Measurements from ENCODE around the gene CCDC154.
"Not testable (repeated sequence)": the region's sequence is repeated elsewhere in the genome, so short reads cannot be mapped to it uniquely, and the experiment has no call there.

The CCDC154 gene

DNA sequence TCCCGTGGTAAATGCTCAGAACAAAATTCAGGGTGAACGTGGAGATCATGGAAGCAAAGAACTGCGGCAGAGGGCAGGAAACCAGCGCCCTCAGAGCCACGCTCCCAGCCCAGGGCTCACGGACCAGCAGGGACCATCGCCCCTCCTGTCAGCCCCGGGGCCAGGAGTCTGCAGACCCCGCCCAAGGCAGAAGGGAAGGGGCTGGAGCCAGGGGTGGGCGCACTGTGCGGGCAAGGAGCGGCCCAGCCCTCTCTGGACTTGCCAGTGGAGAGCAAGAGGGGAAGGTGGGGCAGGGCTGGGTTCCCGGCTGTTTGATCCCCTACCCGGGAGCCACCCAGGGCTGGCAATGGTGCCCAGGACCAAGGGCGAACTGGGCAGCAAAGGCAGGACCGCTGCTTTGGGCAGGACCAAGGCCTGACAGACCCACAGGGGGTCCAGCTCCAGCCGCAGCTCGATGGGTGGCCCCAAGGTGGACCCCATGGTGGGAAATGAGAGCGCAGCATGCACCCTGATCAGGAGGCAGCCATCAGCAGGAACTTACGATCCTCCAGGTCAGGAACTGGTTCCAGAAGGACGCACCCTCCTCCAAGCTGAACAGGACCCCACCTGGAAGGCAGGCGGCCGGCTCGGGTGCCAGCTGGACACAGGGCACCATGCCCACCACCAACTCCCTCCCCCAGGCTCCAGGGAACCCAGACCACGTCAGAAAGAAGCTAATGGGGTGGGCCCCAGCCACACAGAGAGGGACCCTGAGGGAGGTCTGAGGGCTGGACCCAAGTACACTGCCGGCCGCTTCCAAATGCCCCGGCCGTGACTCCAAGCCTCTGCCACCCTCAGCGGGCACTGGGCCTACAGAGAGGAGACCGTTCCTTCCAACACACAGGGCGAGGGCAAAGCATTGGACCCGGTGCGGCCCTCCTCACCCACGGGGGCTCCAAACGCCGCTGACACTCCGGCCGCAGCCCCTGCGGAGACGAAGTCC, 11.1 kb upstream of the CCDC154 start:
- no peak for DNase-seq (ENCODE audit: low spot score)

- no peak for DNase-seq (ENCODE audit: low spot score)
These were observed 10.2 kb upstream of the CCDC154 start for GRCh38 chr16:1454561-1454960.

DNA sequence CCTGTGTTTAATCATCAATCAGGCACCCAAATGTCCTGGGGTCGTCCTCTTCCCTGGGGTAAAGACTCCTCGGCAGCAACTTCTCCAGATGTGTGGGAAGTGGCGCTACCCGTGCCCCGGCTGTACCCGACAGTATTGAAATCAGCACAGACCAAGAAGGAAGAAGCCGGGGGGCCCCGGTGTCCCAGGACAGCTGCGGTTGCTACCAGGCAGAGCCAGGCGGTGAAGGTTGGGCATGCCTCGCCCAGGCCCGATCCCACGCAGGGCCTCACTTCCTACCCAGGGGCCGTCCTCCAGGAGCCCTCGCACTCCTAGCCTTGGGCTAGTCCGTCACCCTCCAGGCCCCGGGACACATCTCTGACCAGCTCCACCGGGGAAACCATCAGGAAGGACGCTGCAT, 9.0 kb upstream of the CCDC154 start:
- DNase-seq (ENCODE audit: low spot score), result no peak

DNA sequence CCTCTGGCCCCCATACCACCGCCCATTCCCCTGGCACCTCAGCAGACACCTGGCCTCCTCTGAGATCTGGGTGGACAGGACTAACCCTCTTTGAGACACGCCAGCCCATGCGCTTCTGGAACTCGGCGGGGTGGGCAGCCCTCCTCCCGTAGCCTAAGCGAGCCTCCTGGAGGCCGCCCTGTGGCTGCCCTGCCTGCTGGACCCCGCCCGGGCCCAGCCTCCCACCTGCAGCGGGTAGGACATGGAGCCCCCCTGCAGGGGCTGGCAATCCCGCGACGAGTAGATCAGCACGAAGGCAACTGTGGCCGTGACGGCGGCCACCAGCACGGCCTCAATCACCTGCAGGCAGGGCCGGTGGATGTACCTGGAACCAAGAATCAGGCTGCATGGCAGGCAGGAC, 8.2 kb upstream of the CCDC154 start:
- no peak for DNase-seq (ENCODE audit: low spot score)

GRCh38 chr16:1451702-1452392, 7.5 kb upstream of the CCDC154 start:
- DNase-seq (ENCODE audit: low spot score), result no peak

GRCh38 chr16:1450841-1451240, 6.5 kb upstream of the CCDC154 start:
- no peak for DNase-seq (ENCODE audit: low spot score)

GRCh38 chr16:1450218-1450617, 5.9 kb upstream of the CCDC154 start:
- DNase-seq (ENCODE audit: low spot score), result no peak

DNA sequence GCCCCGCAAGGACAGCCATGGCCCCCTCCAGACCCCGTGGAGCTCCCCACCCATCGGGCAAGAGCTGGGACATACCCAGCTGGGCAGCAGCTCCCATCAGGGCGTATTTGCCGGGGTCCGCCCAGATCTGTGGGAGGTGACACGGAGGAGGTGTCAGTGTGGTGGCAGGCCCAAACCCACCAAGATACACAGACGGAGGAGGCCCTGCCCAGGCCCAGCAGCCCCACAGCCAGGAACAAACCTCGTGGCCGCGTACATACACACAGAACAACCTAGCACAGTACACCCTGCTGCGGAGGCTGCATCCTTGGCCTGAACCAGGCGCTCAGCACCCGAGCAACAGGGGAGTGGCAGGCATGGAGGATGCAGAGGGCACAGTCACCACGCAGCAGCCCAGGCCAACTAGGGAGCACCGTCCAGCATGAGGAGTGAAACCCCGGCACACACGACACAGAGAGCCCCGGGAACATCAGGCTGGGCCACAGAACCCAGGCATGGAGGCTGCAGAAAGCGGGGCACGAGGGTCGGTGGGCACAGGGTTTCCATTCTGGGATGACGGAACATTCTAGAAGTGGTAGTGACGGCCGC, 4.9 kb upstream of the CCDC154 start:
- DNase-seq (ENCODE audit: low spot score), result no peak

GRCh38 chr16:1448536-1449116, 4.3 kb upstream of the CCDC154 start:
- DNase-seq (ENCODE audit: low spot score), result no peak

DNA sequence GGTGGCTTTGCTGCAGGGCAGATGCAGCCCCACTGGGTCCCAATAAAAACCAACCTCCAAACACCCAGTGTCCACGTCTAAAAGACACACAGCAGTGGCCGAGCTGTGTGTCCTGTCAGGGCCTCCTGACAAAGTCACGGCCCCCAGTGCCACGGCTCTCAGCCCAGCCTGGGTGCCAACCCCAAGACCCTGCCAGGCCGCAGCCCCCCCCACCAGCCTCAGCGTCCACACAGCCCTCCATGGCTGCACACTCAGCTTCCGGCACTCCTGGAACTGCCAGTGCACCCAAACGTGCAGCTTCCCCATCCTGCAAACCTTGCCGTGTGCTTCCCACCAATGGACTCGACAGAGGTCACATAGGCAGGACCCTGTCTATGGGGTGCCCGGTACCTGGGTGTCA, 3.6 kb upstream of the CCDC154 start:
- DNase-seq (ENCODE audit: low spot score), result no peak

DNA sequence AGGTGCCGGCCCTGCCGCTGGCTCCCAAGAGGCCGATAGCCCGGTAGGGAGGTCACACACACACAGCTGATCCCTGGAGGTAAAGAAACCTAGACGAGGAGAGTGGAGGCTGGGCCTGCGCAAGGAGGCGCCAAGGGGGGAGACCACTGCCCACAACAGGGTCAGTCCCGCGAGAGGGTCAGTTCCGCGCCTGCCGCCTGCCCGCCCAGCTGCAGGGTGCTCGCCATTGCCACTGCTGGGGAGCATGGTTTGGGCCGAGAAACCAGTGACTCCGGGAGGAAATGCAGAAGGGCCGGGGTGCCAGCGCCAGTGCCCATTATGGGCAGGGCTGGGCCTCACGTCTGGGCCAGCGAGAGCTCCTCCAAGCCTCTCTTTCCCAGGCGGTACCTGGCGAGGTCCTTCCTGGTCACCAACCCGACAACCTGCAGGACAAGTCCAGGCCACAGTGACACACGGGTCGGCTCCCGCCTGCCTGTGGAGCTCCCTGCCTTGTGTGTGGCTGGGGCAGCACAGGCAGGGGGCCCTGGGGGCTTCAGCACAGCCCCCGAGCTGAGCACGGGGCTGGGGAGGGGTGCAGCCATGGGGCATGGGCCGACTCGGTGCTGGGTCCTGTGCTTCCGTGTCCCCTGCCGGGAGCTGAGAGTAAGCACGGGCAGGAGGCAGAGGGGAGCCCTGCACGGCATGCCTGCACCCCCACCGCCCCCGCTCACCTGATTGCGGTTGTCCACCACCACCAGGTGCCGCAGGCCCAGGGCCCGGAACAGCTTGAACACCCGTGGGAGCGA, 2.1 kb upstream of the CCDC154 start:
- DNase-seq (ENCODE audit: low spot score), result no peak

GRCh38 chr16:1445518-1446203, 1.3 kb upstream of the CCDC154 start:
- DNase-seq (ENCODE audit: low spot score), result no peak

- DNase-seq (ENCODE audit: low spot score), result peak; percentile 39
These were observed 568 bp upstream of the CCDC154 start for GRCh38 chr16:1444730-1445517.

DNA sequence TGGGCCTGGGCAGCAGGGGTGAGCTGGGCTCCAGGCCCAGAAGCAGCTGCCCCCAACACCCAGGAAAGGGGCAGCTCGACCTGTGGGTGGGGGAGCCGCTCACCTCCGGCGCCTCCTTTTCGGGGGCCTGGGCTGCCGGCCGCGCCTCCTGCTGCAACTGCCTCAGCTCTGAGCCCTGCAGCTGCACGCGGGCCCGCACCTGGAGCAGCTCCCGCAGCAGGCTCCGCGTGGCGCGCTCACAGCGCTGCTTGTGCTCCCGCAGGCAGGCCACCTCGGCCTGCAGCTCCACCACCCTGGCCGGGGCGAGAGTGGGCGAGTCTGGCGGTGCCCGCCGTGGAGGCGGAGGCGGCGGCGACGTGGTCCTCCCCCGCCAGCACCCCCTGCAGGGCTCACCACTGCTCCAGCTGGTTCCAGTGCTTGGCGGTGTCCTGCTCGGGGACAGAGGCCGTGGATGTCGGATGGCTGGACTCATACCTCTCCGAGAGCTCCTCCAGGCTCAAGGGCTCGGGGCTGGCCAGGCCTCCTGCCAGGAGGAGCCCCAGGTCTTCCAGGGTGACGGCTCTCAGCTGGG, 868 bp downstream of the CCDC154 start:
- no peak for DNase-seq (ENCODE audit: low spot score)

DNA sequence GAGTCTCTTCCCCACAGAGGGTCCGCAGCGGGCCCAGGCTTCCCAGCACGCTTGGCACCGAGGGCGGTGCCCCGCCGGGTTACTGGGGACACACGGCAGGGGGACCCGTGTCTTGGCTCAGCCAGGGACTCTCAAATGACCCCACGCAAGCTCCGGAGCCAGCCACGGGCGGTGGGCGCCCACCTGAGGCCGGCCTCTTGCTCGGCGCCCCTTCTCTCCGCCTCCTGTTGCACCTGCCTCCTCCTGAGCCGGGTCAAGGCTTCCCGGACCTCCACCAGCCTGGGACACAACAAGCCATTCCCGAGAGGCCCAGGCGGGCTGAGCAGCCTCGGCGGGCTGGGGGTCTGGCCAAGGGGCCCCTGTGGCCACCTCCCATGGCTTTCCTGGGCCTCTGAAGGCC, 1.7 kb downstream of the CCDC154 start:
- no peak for DNase-seq (ENCODE audit: low spot score)

GRCh38 chr16:1441391-1441829, 2.9 kb downstream of the CCDC154 start:
- DNase-seq (ENCODE audit: low spot score), result no peak

GRCh38 chr16:1439699-1440074, 4.7 kb downstream of the CCDC154 start:
- DNase-seq (ENCODE audit: low spot score), result not testable (repeated sequence)

DNA sequence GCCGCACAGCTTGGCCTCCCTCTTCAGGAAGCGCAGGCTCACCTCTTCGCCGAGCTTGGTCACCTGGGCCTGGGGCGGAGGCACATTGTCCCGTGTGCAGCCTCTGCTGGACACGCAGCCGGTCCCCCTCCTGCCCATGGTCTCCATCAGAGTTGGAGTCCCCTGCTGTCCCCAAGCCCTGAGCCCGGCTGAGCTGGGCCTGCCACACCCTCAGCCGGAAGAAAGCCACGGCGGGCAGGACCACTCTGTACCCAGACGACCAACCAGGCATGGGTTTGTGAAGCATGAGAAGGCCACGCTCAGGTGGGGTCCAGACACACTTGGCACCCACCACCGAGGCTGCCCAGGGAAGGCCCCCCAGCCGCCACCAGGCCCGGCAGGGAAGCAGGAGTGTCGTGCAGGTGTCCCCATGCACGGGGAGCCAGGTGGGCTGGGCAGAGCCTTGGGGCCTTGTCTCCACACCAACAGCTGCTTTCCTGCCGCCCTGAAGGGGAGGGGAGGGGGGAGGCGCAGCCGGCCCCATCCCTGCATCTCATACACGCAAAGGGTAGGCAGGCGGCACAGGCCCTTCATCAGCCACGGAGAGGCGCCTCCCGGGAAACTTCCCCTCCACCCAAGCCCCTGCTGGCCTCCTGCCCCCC, 5.2 kb downstream of the CCDC154 start:
- no peak for DNase-seq (ENCODE audit: low spot score)
